B cell (primary cell): Measurements from ENCODE around the gene CNOT6. TPM values are rescaled to one million over a fixed set of nuclear protein-coding genes. Genes with fewer than 3 reads are reported as not detected.

ENCODE experiments used
- ATAC-seq: fragments of 200-7000 bp; cut with Tn5 transposase; one replicate; pipeline ENCODE4 v1.10.0; 2021; ENCODE audit warnings: low read depth, mild to moderate bottlenecking, moderate number of reproducible peaks, moderate library complexity
- CTCF ChIA-PET: fragments of 350-600 bp; sonication (Branson Sonifier 250); formaldehyde crosslinking; loops from one replicate; lab custom pipeline; 2021; ENCODE audit warnings: antibody characterized with exemption, inconsistent platforms; lab: Charles Lee
- POLR2A ChIA-PET: fragments of 350-600 bp; sonication (Branson Sonifier 250); formaldehyde crosslinking; loops from one replicate; lab custom pipeline; 2021; ENCODE audit warnings: antibody characterized with exemption; lab: Charles Lee
- DNase-seq: peaks from one replicate; pipeline ENCODE4 v3.0.0; 2013
- H2AFZ ChIP-seq: 2 replicates; pipeline ENCODE4 v1.6.1; 2012; ENCODE audit warnings: mild to moderate bottlenecking, low read depth, low read length; ENCODE audit not compliant: insufficient read depth, poor library complexity, severe bottlenecking
- H3K27ac ChIP-seq, 2 donors: 1 replicate in 1 of 2; 2 replicates in 1 of 2; pipeline ENCODE4 v1.5.1; 2012 to 2013; ENCODE audit warnings: low read length in 2 of 2, mild to moderate bottlenecking in 2 of 2, moderate library complexity in 1 of 2
- H3K27me3 ChIP-seq, 4 experiments: fragments of 200-600 bp in 1 of 4; sonication (generic) in 1 of 4; replicated peaks in 1 of 4; 1 replicate in 2 of 4; 2 replicates in 2 of 4; pipeline versions ENCODE4 v1.6.1 to v1.7.0; 2013 to 2016; ENCODE audit warnings: low read length in 3 of 4, mild to moderate bottlenecking in 2 of 4, mixed read lengths in 1 of 4, moderate library complexity in 1 of 4; ENCODE audit not compliant: insufficient read depth in 4 of 4, control insufficient read depth in 3 of 4; ENCODE audit errors: control extremely low read depth in 1 of 4
- H3K36me3 ChIP-seq, 2 experiments: replicated peaks in 1 of 2; 1 replicate in 1 of 2; 2 replicates in 1 of 2; pipeline versions ENCODE4 v1.6.1 to v1.7.1; 2013; ENCODE audit warnings: low read length in 1 of 2; ENCODE audit not compliant: insufficient read depth in 2 of 2, control insufficient read depth in 1 of 2; ENCODE audit errors: control extremely low read depth in 1 of 2, extremely low read depth in 1 of 2
- H3K4me1 ChIP-seq, 2 donors: fragments of 200-600 bp in 1 of 2; sonication (generic) in 1 of 2; 1 replicate in 1 of 2; 2 replicates in 1 of 2; pipeline versions ENCODE4 v1.5.1 to v1.6.1; 2013 to 2017; ENCODE audit warnings: low read length in 2 of 2; ENCODE audit not compliant: control insufficient read depth in 2 of 2, insufficient read depth in 2 of 2
- H3K4me2 ChIP-seq: replicated peaks from 2 replicates; pipeline ENCODE3; 2012; ENCODE audit warnings: mild to moderate bottlenecking, low read depth, low read length; ENCODE audit not compliant: poor library complexity, severe bottlenecking
- H3K4me3 ChIP-seq, 5 experiments: fragments of 200-600 bp in 1 of 5; sonication (generic) in 1 of 5; 1 replicate in 3 of 5; 2 replicates in 2 of 5; pipeline versions ENCODE4 v1.5.1 to v1.7.0; 2011 to 2016; ENCODE audit warnings: low read length in 4 of 5, mild to moderate bottlenecking in 4 of 5, low read depth in 2 of 5, control low read depth in 1 of 5, moderate library complexity in 1 of 5; ENCODE audit not compliant: insufficient read depth in 1 of 5; ENCODE audit errors: control extremely low read depth in 1 of 5, extremely low read depth in 1 of 5
- H3K79me2 ChIP-seq: fragments of 200-600 bp; sonication (generic); one replicate; pipeline ENCODE4 v1.6.0; 2016; ENCODE audit warnings: low read length; ENCODE audit not compliant: control insufficient read depth, insufficient read depth
- H3K9ac ChIP-seq: fragments of 200-600 bp; sonication (generic); 2 replicates; pipeline ENCODE4 v1.6.1; 2017; ENCODE audit warnings: mild to moderate bottlenecking, low read length, moderate library complexity
- H3K9me3 ChIP-seq, 3 donors: one replicate each; pipeline versions ENCODE4 v1.6.1 to v1.7.1; 2013; ENCODE audit warnings: low read length in 2 of 3; ENCODE audit not compliant: control insufficient read depth in 2 of 3, insufficient read depth in 1 of 3; ENCODE audit errors: control extremely low read depth in 1 of 3
- H4K20me1 ChIP-seq: 2 replicates; pipeline ENCODE4 v1.6.0; 2012; ENCODE audit warnings: mild to moderate bottlenecking, low read length; ENCODE audit not compliant: insufficient read depth, control insufficient read depth, poor library complexity, severe bottlenecking
- H3K27ac Mint-ChIP-seq: one replicate; pipeline ENCODE4 v1.8.0; 2021; ENCODE audit warnings: mixed read lengths
- H3K27me3 Mint-ChIP-seq: one replicate; pipeline ENCODE4 v1.8.0; 2021; ENCODE audit warnings: mixed read lengths
- H3K4me1 Mint-ChIP-seq: one replicate; pipeline ENCODE4 v1.8.0; 2021; ENCODE audit warnings: mixed read lengths
- H3K4me3 Mint-ChIP-seq: one replicate; pipeline ENCODE4 v1.8.0; 2021; ENCODE audit warnings: mixed read lengths
- H3K9me3 Mint-ChIP-seq: one replicate; pipeline ENCODE4 v1.8.0; 2022; ENCODE audit warnings: mixed read lengths; ENCODE audit not compliant: insufficient read depth
- CTCF ChIP-seq: fragments of 200-600 bp; IDR thresholded peaks from one replicate; pipeline ENCODE4 v1.8.0; 2022; ENCODE audit warnings: antibody characterized with exemption, mild to moderate bottlenecking
- EZH2 ChIP-seq: IDR thresholded peaks from 2 replicates; pipeline ENCODE4 v1.6.1; 2012; ENCODE audit warnings: borderline replicate concordance, low read depth, mild to moderate bottlenecking, moderate library complexity, low read length; ENCODE audit not compliant: insufficient read depth, poor library complexity, severe bottlenecking
- WGBS: methylation state at CpG from one replicate; pipeline ENCODE4 v1.1.5; 2013; ENCODE audit warnings: missing lambda C conversion rate; ENCODE audit not compliant: insufficient coverage; 5-methylcytosine and 5-hydroxymethylcytosine counted together
- intact Hi-C: fragments of 100-400 bp; cut with micrococcal nuclease; formaldehyde crosslinking; loops from one replicate; pipeline ENCODE4 v1.10.0; 2022
- polyA plus RNA-seq: library from polyadenylated mRNA; depleted of rRNA; stranded (reverse); fragments of >200 nt; gene quantifications from 2 replicates; pipeline ENCODE4 v1.2.3, GENCODE V29; 2012
- total RNA-seq, 2 donors: library from RNA; stranded (reverse); fragments of 120-200 nt in 1 of 2; gene quantifications; 1 replicate in 1 of 2; 2 replicates in 1 of 2; pipeline versions ENCODE4 v1.2.3 to v1.2.4, GENCODE V29; 2013 to 2022

Gene CNOT6
- total and polyA plus RNA-seq, 2 donors (not counting 1 experiment from before 2014, with no cell fraction given), result 4.3 to 31.1 TPM

GRCh38 chr5:180619563-180619915, 125.4 kb downstream of the CNOT6 start:
- intact Hi-C loops, result no loop called here
- POLR2A ChIA-PET, result no interaction called here

GRCh38 chr5:180620014-180620413, 125.8 kb downstream of the CNOT6 start:
- H3K4me3 Mint-ChIP-seq, result no peak overlapping the region
- ChIA-PET CTCF (no interaction called here), POLR2A (no interaction called here)
- H3K9me3 Mint-ChIP-seq, result no peaks in the 10 kb centered on the region
- no peak overlapping the region for H3K27ac Mint-ChIP-seq
- H3K27me3 Mint-ChIP-seq, result no peaks in the 10 kb centered on the region
- 93% methylated on average over 14 of the region's 14 CpGs for WGBS
- Histone ChIP-seq H3K27me3 (peaks cover 0 to 3% (median 0%) of the 10 kb centered on the region in 4 experiments), H3K27ac (no peak overlapping the region), H3K36me3 (no peaks in the 10 kb centered on the region), H3K9ac (no peak overlapping the region), H3K4me2 (no peak overlapping the region), H3K4me3 (no peak overlapping the region), H3K79me2 (no peaks in the 10 kb centered on the region), H3K9me3 (peaks cover 0 to 2% (median 0%) of the 10 kb centered on the region in 3 donors), H2AFZ (no peak overlapping the region), H4K20me1 (no peaks in the 10 kb centered on the region), H3K4me1 (no peaks in the 10 kb centered on the region)
- DNase-seq, result no peak
- intact Hi-C loops, result no loop called here
- no peak for ATAC-seq
- H3K4me1 Mint-ChIP-seq, result peaks cover 2% of the 10 kb centered on the region
- TF ChIP-seq CTCF (no peak), EZH2 (no peak)

More at GRCh38 chr5:180619563-180619915, 125.4 kb downstream of the CNOT6 start:
- no peak overlapping the region for H2AFZ ChIP-seq
- H3K9me3 Mint-ChIP-seq, result no peaks in the 10 kb centered on the region
- no peak overlapping the region for H3K27ac ChIP-seq
- TF ChIP-seq CTCF (no peak), EZH2 (no peak)
- no peak overlapping the region for H3K9ac ChIP-seq
- H3K27me3 Mint-ChIP-seq, result no peaks in the 10 kb centered on the region
- H3K4me1 Mint-ChIP-seq, result peaks cover 2% of the 10 kb centered on the region
- peaks cover 0 to 3% (median 0%) of the 10 kb centered on the region in 4 experiments for H3K27me3 ChIP-seq
- DNase-seq (no peak), ATAC-seq (no peak)
- no peak overlapping the region for H3K27ac Mint-ChIP-seq
- CTCF ChIA-PET, result no interaction called here
- no peaks in the 10 kb centered on the region for H3K79me2 ChIP-seq
- no peak overlapping the region for H3K4me2 ChIP-seq
- H3K36me3 ChIP-seq, result no peaks in the 10 kb centered on the region
- 97% methylated on average over 19 of the region's 22 CpGs for WGBS
- H3K4me3 Mint-ChIP-seq, result no peak overlapping the region
- no peaks in the 10 kb centered on the region for H3K4me1 ChIP-seq
- H4K20me1 ChIP-seq, result no peaks in the 10 kb centered on the region
- peaks cover 0 to 2% (median 0%) of the 10 kb centered on the region in 3 donors for H3K9me3 ChIP-seq
- H3K4me3 ChIP-seq, result no peak overlapping the region
